Smooth muscle cell (in vitro differentiated cells): ENCODE data around the gene CENPB. TPM values are rescaled to one million over a fixed set of nuclear protein-coding genes. Genes with fewer than 3 reads are reported as not detected.

ENCODE experiments used
- DNase-seq: peaks from one replicate; lab custom pipeline; 2025; ENCODE audit not compliant: unreplicated experiment; lab: John Stamatoyannopoulos, UW
- H2AFZ ChIP-seq: fragments of 200-600 bp; sonication (generic); 2 replicates; pipeline ENCODE4 v1.6.0; 2016; ENCODE audit warnings: antibody characterized with exemption, low read depth, mild to moderate bottlenecking
- H3F3A ChIP-seq: fragments of 200-600 bp; sonication (generic); 2 replicates; pipeline ENCODE4 v1.6.0; 2017; ENCODE audit warnings: antibody characterized with exemption, low read depth
- H3K27ac ChIP-seq: fragments of 200-600 bp; sonication (generic); 2 replicates; pipeline ENCODE4 v1.5.1; 2016; ENCODE audit warnings: low read depth, mild to moderate bottlenecking
- H3K27me3 ChIP-seq: fragments of 200-600 bp; sonication (generic); 2 replicates; pipeline ENCODE4 v1.6.1; 2016; ENCODE audit warnings: low read depth, mild to moderate bottlenecking
- H3K36me3 ChIP-seq: fragments of 200-600 bp; sonication (generic); 2 replicates; pipeline ENCODE4 v1.5.1; 2016; ENCODE audit warnings: low read depth
- H3K4me1 ChIP-seq: fragments of 200-600 bp; sonication (generic); 2 replicates; pipeline ENCODE4 v1.5.1; 2016; ENCODE audit warnings: low read depth
- H3K4me2 ChIP-seq: fragments of 200-600 bp; sonication (generic); 2 replicates; pipeline ENCODE4 v1.6.0; 2016; ENCODE audit warnings: mild to moderate bottlenecking
- H3K4me3 ChIP-seq: fragments of 200-600 bp; sonication (generic); 2 replicates; pipeline ENCODE4 v1.5.1; 2016; ENCODE audit warnings: mild to moderate bottlenecking
- H3K79me2 ChIP-seq: fragments of 200-600 bp; sonication (generic); 2 replicates; pipeline ENCODE4 v1.6.0; 2016; ENCODE audit warnings: low read depth, mild to moderate bottlenecking
- H3K9ac ChIP-seq: fragments of 200-600 bp; sonication (generic); 2 replicates; pipeline ENCODE4 v1.6.0; 2016; ENCODE audit warnings: low read depth
- H3K9me3 ChIP-seq: fragments of 200-600 bp; sonication (generic); replicated peaks from 2 replicates; pipeline ENCODE4 v1.5.1; 2016; ENCODE audit warnings: low read depth
- H4K20me1 ChIP-seq: fragments of 200-600 bp; sonication (generic); 2 replicates; pipeline ENCODE4 v1.6.0; 2016; ENCODE audit warnings: low read depth
- CTCF ChIP-seq: fragments of 200-600 bp; sonication (generic); IDR thresholded peaks from 2 replicates; pipeline ENCODE4 v1.5.1; 2017; ENCODE audit warnings: borderline replicate concordance, mild to moderate bottlenecking, antibody characterized with exemption; ENCODE audit not compliant: insufficient read depth, poor library complexity, severe bottlenecking
- WGBS: methylation state at CpG from one replicate; pipeline ENCODE4 v1.1.7; 2016; ENCODE audit warnings: low lambda C conversion rate; 5-methylcytosine and 5-hydroxymethylcytosine counted together
- polyA plus RNA-seq: library from polyadenylated mRNA; unstranded; fragments of >200 nt; fragmentation: Nextera tagmentation; extraction: Ambion mirVana; gene quantifications from 2 replicates; pipeline ENCODE4 v1.2.1, GENCODE V29; 2016
- total RNA-seq: library from RNA; depleted of rRNA; stranded (reverse); fragments of >200 nt; gene quantifications from 2 replicates; pipeline ENCODE4 v1.2.3, GENCODE V29; 2014

CENPB gene
- total and polyA plus RNA-seq, 2 experiments from 2014 or later: 10.4 to 23.6 TPM

DNA sequence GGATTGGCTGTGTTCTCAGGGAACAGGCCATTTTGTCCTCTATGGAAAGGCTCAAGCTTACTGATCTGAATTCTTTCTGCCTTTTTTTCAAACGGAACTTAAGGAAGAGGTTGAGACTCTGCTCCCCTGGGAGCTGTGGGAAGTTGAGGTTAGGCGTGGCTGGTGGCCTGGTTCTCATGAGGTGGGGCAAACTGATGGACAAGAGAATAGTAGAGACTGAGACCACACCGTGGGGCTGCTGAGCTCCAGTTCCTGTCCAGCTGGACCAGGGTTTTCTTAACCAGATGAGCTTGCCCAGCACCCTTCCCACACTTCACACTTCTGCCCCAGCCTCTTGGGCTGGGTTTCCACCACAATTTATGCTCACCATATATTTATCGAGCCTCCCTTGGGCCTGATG lies 39.9 kb upstream of the CENPB start:
- no peak for DNase-seq
- no peaks in the 10 kb centered on the region for H3F3A ChIP-seq
- 91% methylated on average over 4 of the region's 4 CpGs for WGBS

DNA sequence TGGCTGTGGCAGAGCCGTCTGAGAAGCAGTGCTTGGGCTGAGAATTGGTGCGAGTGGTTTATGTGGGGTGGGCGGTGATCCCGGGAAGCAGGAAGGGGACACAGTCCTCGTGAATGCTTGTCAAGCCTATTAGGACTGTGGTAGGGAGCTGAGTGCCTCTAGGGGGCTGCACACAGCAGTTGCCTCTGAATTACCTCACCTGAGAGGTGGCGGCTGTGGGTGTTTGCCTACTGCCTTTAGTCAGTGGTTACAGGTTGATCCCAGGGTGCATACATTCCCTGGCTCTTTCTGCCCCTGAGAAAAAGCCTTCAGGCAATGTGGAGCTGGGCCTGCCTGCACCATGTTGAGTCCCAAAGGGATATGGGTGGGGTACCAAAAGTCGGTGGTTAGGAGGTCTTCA lies 39.0 kb upstream of the CENPB start:
- no peak overlapping the region for H3K27ac ChIP-seq
- H3K9me3 ChIP-seq: no peaks in the 10 kb centered on the region
- no peaks in the 10 kb centered on the region for H3K36me3 ChIP-seq
- no peaks in the 10 kb centered on the region for H3F3A ChIP-seq
- DNase-seq: no peak
- no peak overlapping the region for H3K4me3 ChIP-seq
- TF ChIP-seq CTCF: no peak
- H2AFZ ChIP-seq: no peak overlapping the region
- no peaks in the 10 kb centered on the region for H3K27me3 ChIP-seq
- peaks cover 7% of the 10 kb centered on the region for H3K4me1 ChIP-seq
- peaks cover 8% of the 10 kb centered on the region for H3K79me2 ChIP-seq
- WGBS: 83% methylated on average over 7 of the region's 7 CpGs
- no peak overlapping the region for H3K9ac ChIP-seq
- no peaks in the 10 kb centered on the region for H4K20me1 ChIP-seq
- no peak overlapping the region for H3K4me2 ChIP-seq

More for the DNA sequence above, 39.9 kb upstream of the CENPB start:
- H4K20me1 ChIP-seq: no peaks in the 10 kb centered on the region
- H2AFZ ChIP-seq: no peak overlapping the region
- H3K36me3 ChIP-seq: no peaks in the 10 kb centered on the region
- peaks cover 2% of the 10 kb centered on the region for H3K79me2 ChIP-seq
- no peak overlapping the region for H3K27ac ChIP-seq
- H3K9me3 ChIP-seq: no peaks in the 10 kb centered on the region
- no peaks in the 10 kb centered on the region for H3K27me3 ChIP-seq
- no peak overlapping the region for H3K4me2 ChIP-seq
- H3K4me1 ChIP-seq: peaks cover 2% of the 10 kb centered on the region
- no peak for TF ChIP-seq CTCF
- H3K4me3 ChIP-seq: no peak overlapping the region
- no peak overlapping the region for H3K9ac ChIP-seq

GRCh38 chr20:3823881-3824280 lies 37.3 kb upstream of the CENPB start:
- Histone ChIP-seq H3K27me3 (no peaks in the 10 kb centered on the region), H3K79me2 (peaks cover 8% of the 10 kb centered on the region), H3F3A (peaks cover 2% of the 10 kb centered on the region), H3K9ac (no peak overlapping the region), H3K4me3 (no peak overlapping the region), H4K20me1 (no peaks in the 10 kb centered on the region), H2AFZ (no peak overlapping the region), H3K27ac (no peak overlapping the region), H3K4me1 (peaks cover 11% of the 10 kb centered on the region), H3K4me2 (no peak overlapping the region), H3K9me3 (no peaks in the 10 kb centered on the region), H3K36me3 (no peaks in the 10 kb centered on the region)
- no peak for DNase-seq
- no peak for TF ChIP-seq CTCF
- WGBS: 96% methylated on average over 20 of the region's 20 CpGs

- no peak overlapping the region for H3K27ac ChIP-seq
- WGBS: 97% methylated on average over 14 of the region's 14 CpGs
Observed at GRCh38 chr20:3821996-3822395, 35.5 kb upstream of the CENPB start.

More at GRCh38 chr20:3821996-3822395, 35.5 kb upstream of the CENPB start:
- peaks cover 6% of the 10 kb centered on the region for H3F3A ChIP-seq
- TF ChIP-seq CTCF: no peak
- H3K4me3 ChIP-seq: no peak overlapping the region
- H3K79me2 ChIP-seq: peaks cover 8% of the 10 kb centered on the region
- no peak for DNase-seq
- H3K36me3 ChIP-seq: no peaks in the 10 kb centered on the region
- H4K20me1 ChIP-seq: no peaks in the 10 kb centered on the region
- no peak overlapping the region for H3K4me2 ChIP-seq
- no peak overlapping the region for H2AFZ ChIP-seq
- no peaks in the 10 kb centered on the region for H3K27me3 ChIP-seq
- no peak overlapping the region for H3K9ac ChIP-seq
- peaks cover 11% of the 10 kb centered on the region for H3K4me1 ChIP-seq
- no peaks in the 10 kb centered on the region for H3K9me3 ChIP-seq
